ENCODE data around the gene PTPRN2.

The PTPRN2 gene

GRCh38 chr7:158416283-158416933, 171.2 kb downstream of the PTPRN2 start:
- TF ChIP-seq CTCF (IDR thresholded peaks at IDR 0.05; ENCODE audit: extremely low read depth, insufficient read depth, missing control alignments) = no peak
- in situ Hi-C loops (cut with MboI; ENCODE audit: low pct_unique_long_range_greater_than_20kb, low sequenced_read_pairs, unreplicated experiment) = no loop called here
- DNase-seq (ENCODE audit: low spot score) = no peak

GRCh38 chr7:158415316-158415715, 172.3 kb downstream of the PTPRN2 start:
- in situ Hi-C loops (cut with MboI; ENCODE audit: low pct_unique_long_range_greater_than_20kb, low sequenced_read_pairs, unreplicated experiment) = no loop called here
- TF ChIP-seq CTCF (IDR thresholded peaks at IDR 0.05; ENCODE audit: extremely low read depth, insufficient read depth, missing control alignments) = no peak
- no peak for DNase-seq (ENCODE audit: low spot score)

GRCh38 chr7:158414486-158414961, 173.1 kb downstream of the PTPRN2 start:
- TF ChIP-seq CTCF (IDR thresholded peaks at IDR 0.05; ENCODE audit: extremely low read depth, insufficient read depth, missing control alignments) = no peak
- DNase-seq (ENCODE audit: low spot score) = no peak
- in situ Hi-C loops (cut with MboI; ENCODE audit: low pct_unique_long_range_greater_than_20kb, low sequenced_read_pairs, unreplicated experiment) = no loop called here

- TF ChIP-seq CTCF (IDR thresholded peaks at IDR 0.05; ENCODE audit: extremely low read depth, insufficient read depth, missing control alignments) = no peak
- in situ Hi-C loops (cut with MboI; ENCODE audit: low pct_unique_long_range_greater_than_20kb, low sequenced_read_pairs, unreplicated experiment) = no loop called here
- DNase-seq (ENCODE audit: low spot score) = no peak
Observed at GRCh38 chr7:158414002-158414401, 173.6 kb downstream of the PTPRN2 start.

- no peak for TF ChIP-seq CTCF (IDR thresholded peaks at IDR 0.05; ENCODE audit: extremely low read depth, insufficient read depth, missing control alignments)
- in situ Hi-C loops (cut with MboI; ENCODE audit: low pct_unique_long_range_greater_than_20kb, low sequenced_read_pairs, unreplicated experiment) = no loop called here
- DNase-seq (ENCODE audit: low spot score) = no peak
Observed at GRCh38 chr7:158411232-158411950, 176.2 kb downstream of the PTPRN2 start.

GRCh38 chr7:158410720-158411119, 176.9 kb downstream of the PTPRN2 start:
- in situ Hi-C loops (cut with MboI; ENCODE audit: low pct_unique_long_range_greater_than_20kb, low sequenced_read_pairs, unreplicated experiment) = no loop called here
- TF ChIP-seq CTCF (IDR thresholded peaks at IDR 0.05; ENCODE audit: extremely low read depth, insufficient read depth, missing control alignments) = no peak
- DNase-seq (ENCODE audit: low spot score) = no peak
